ENCODE data around the gene TANGO6. TPM values are rescaled to one million over a fixed set of nuclear protein-coding genes. Genes with fewer than 3 reads are reported as not detected.

TANGO6 gene
- total RNA-seq, 4 donors from 2014 or later, result 18.4 to 36.0 (median 23.3) TPM

DNA sequence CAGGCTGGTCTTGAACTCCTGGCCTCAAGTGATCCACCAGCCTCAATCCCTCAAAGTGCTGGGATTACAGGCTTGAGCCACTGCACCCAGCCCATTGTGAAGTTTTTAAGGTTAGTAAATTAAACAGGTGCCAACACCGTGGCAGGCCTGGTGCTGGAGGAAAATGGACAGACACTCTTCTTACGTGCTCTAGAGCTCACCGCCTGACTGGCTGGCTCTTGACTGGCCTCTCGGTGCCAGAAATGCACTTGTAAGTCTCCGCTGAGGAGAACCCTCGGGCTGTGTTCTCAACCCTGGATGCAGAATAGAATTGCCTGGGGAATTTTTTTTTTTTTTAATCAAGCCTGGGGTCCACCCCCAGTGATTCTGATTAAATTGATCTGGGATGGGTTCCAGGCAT, 251.9 kb downstream of the TANGO6 start:
- Histone ChIP-seq H3K4me1 (no peaks in the 10 kb centered on the region), H3K36me3 (no peaks in the 10 kb centered on the region), H3K4me3 (no peak overlapping the region), H3K27me3 (no peaks in the 10 kb centered on the region), H3K27ac (no peak overlapping the region), H3K9me3 (no peaks in the 10 kb centered on the region)
- 84 to 87% methylated on average over 6 of the region's 6 CpGs for WGBS, 2 donors
- TF ChIP-seq, protein P1, sequence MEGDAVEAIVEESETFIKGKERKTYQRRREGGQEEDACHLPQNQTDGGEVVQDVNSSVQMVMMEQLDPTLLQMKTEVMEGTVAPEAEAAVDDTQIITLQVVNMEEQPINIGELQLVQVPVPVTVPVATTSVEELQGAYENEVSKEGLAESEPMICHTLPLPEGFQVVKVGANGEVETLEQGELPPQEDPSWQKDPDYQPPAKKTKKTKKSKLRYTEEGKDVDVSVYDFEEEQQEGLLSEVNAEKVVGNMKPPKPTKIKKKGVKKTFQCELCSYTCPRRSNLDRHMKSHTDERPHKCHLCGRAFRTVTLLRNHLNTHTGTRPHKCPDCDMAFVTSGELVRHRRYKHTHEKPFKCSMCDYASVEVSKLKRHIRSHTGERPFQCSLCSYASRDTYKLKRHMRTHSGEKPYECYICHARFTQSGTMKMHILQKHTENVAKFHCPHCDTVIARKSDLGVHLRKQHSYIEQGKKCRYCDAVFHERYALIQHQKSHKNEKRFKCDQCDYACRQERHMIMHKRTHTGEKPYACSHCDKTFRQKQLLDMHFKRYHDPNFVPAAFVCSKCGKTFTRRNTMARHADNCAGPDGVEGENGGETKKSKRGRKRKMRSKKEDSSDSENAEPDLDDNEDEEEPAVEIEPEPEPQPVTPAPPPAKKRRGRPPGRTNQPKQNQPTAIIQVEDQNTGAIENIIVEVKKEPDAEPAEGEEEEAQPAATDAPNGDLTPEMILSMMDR (IDR thresholded peaks at IDR 0.05), result no peak
- TF ChIP-seq POLR2A (IDR thresholded peaks at IDR 0.05) (no peak), EP300 (IDR thresholded peaks at IDR 0.05) (no peak)
- DNase-seq (ENCODE audit: low spot score in 2 of 2), result no peak

- Histone ChIP-seq H3K9me3 (no peaks in the 10 kb centered on the region), H3K4me1 (peaks cover 0 to 2% (median 0%) of the 10 kb centered on the region in 4 donors), H3K27ac (no peak overlapping the region), H3K36me3 (no peaks in the 10 kb centered on the region), H3K4me3 (no peak overlapping the region), H3K27me3 (peaks cover 0 to under 1% of the 10 kb centered on the region in 2 donors)
- 41 to 52% methylated on average over 11 of the region's 11 CpGs for WGBS, 2 donors
- DNase-seq (ENCODE audit: low spot score in 2 of 2), result no peak
- no peak for TF ChIP-seq EP300 (IDR thresholded peaks at IDR 0.05)
- TF ChIP-seq, protein P1 (IDR thresholded peaks at IDR 0.05), result no peak
Observed at GRCh38 chr16:69100071-69100691, 256.9 kb downstream of the TANGO6 start.

GRCh38 chr16:69105501-69106361, 262.4 kb downstream of the TANGO6 start, which contains the start of gene HAS3:
HAS3 (plus strand) TSS chr16:69105653; CDS start chr16:69109396, 3,743 bp downstream.
- Histone ChIP-seq H3K27ac (no peak within 1 kb of the TSS), H3K4me1 (peaks cover 0 to 34% (median 23%) of the 10 kb centered on the region in 4 donors), H3K4me3 (peak within 1 kb of the TSS; percentile 25 to 57 (median 52)), H3K36me3 (peaks cover 0 to 18% (median 6%) of the 10 kb centered on the region in 3 donors), H3K9me3 (no peaks in the 10 kb centered on the region), H3K27me3 (peaks cover 0 to 27% of the 10 kb centered on the region in 2 donors)
- no peak for TF ChIP-seq EP300 (IDR thresholded peaks at IDR 0.05)
- TF ChIP-seq, protein P1 (IDR thresholded peaks at IDR 0.05), result no peak
- TF ChIP-seq POLR2A (IDR thresholded peaks at IDR 0.05), result no peak
- DNase-seq (ENCODE audit: low spot score in 2 of 2), result no peak
- 1% methylated on average over 41 to 64 of the region's 80 CpGs for WGBS, 2 donors

DNA sequence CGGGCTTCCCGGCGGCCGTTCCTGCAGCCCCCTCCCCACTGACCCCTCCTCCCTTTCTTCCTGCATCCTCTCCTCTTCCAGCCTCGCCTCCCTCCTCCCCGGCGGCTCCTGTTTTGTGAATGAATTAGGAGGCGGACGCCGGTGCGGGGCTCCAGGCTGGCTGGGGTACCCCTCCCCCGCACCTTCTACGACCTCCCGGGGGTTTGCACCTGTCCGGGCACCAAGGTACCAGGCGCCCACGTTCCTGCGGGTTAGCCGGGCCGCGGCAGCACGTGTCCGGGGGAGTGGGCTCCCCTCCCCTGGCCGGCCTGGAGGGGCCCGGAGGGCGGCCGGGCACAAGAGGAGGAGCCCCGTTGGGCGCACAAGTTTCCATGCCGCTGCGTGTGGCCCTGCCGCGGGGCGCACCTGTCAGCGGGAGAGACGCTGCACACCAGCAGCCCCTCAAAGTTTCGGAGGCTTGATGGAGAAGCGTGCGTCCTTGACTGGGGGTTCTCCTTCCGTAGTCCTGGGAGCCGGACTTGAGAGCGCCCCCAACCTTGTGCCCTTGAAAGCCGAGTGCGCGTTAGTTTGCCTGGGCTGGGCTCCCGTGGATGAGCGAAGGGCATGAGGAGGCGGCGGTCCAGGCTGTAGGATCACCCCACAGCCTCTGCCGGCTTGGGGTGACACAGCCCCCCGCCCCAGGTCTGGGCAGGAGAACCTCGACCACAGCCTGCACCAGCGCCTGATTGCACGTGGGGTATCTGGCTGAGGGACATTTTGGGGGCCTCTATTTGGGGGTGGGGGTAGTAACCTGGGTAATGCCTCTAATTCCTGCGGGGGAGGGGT, 263.4 kb downstream of the TANGO6 start:
- Histone ChIP-seq H3K27me3 (peaks cover 0 to 27% of the 10 kb centered on the region in 2 donors), H3K27ac (no peak overlapping the region), H3K9me3 (no peaks in the 10 kb centered on the region), H3K36me3 (peaks cover 0 to 28% (median 6%) of the 10 kb centered on the region in 3 donors), H3K4me3 (peak overlapping the region in 3 of 4 donors; percentile 25 to 57 (median 33)), H3K4me1 (peaks cover 0 to 34% (median 23%) of the 10 kb centered on the region in 4 donors)
- TF ChIP-seq, protein P1 (IDR thresholded peaks at IDR 0.05), result no peak
- TF ChIP-seq EP300 (IDR thresholded peaks at IDR 0.05), result no peak
- no peak for TF ChIP-seq POLR2A (IDR thresholded peaks at IDR 0.05)
- no peak for DNase-seq (ENCODE audit: low spot score in 2 of 2)
- 0 to 1% methylated on average over 21 to 26 of the region's 55 CpGs for WGBS, 2 donors

All from tibial nerve (tissue), 4 donors.